Keratinocyte (primary cell): ENCODE measurements around the gene LRP11. TPM values are rescaled to one million over a fixed set of nuclear protein-coding genes. Genes with fewer than 3 reads are reported as not detected.
A peak's percentile ranks its signal among the peaks of the same experiment; 100 is the strongest.
"Not testable (repeated sequence)": the region's sequence is repeated elsewhere in the genome, so short reads cannot be mapped to it uniquely, and the experiment has no call there.

Source experiments
- DNase-seq: peaks from one replicate; pipeline ENCODE4 v3.0.0-alpha.2; 2011; ENCODE audit warnings: low read depth, missing footprints, low spot score
- FAIRE-seq: peaks from 2 replicates; lab custom pipeline; 2011; peaks lifted over from hg19 to GRCh38; lab: Jason Lieb, UNC
- H2AFZ ChIP-seq: 2 replicates; pipeline ENCODE4 v1.6.0; 2012; ENCODE audit warnings: low read length, control low read depth, inconsistent platforms; ENCODE audit not compliant: control insufficient read depth
- H3K27ac ChIP-seq: 2 replicates; pipeline ENCODE4 v1.5.1; 2011; ENCODE audit warnings: low read length; ENCODE audit not compliant: control insufficient read depth, insufficient read depth
- H3K27me3 ChIP-seq: 3 replicates; pipeline ENCODE4 v1.6.0; 2011; ENCODE audit warnings: low read length; ENCODE audit not compliant: control insufficient read depth, insufficient read depth; ENCODE audit errors: extremely low read depth
- H3K36me3 ChIP-seq, 2 experiments: 2 replicates in 1 of 2; 3 replicates in 1 of 2; pipeline ENCODE4 v1.5.1; 2011; ENCODE audit warnings: low read length in 2 of 2, mild to moderate bottlenecking in 1 of 2; ENCODE audit not compliant: control insufficient read depth in 2 of 2, insufficient read depth in 2 of 2; ENCODE audit errors: extremely low read depth in 1 of 2
- H3K4me1 ChIP-seq: 3 replicates; pipeline ENCODE4 v1.5.1; 2011; ENCODE audit warnings: low read length; ENCODE audit not compliant: control insufficient read depth, insufficient read depth; ENCODE audit errors: extremely low read depth
- H3K4me2 ChIP-seq: 3 replicates; pipeline ENCODE4 v1.6.0; 2011; ENCODE audit warnings: low read depth, low read length; ENCODE audit not compliant: control insufficient read depth, insufficient read depth; ENCODE audit errors: extremely low read depth
- H3K4me3 ChIP-seq, 3 experiments: fragments of 200-600 bp in 1 of 3; sonication (generic) in 1 of 3; 2 replicates in 2 of 3; 3 replicates in 1 of 3; pipeline ENCODE4 v1.5.1; 2011 to 2016; ENCODE audit warnings: low read length in 3 of 3, mild to moderate bottlenecking in 3 of 3, control low read depth in 2 of 3, inconsistent platforms in 1 of 3, low read depth in 1 of 3, mixed read lengths in 1 of 3, mixed run types in 1 of 3, moderate library complexity in 1 of 3; ENCODE audit not compliant: control insufficient read depth in 2 of 3, insufficient read depth in 2 of 3; ENCODE audit errors: extremely low read depth in 1 of 3
- H3K79me2 ChIP-seq: 2 replicates; pipeline ENCODE4 v1.6.0; 2012; ENCODE audit warnings: low read length; ENCODE audit not compliant: control insufficient read depth, insufficient read depth
- H3K9ac ChIP-seq: 3 replicates; pipeline ENCODE4 v1.6.0; 2011; ENCODE audit warnings: low read length; ENCODE audit not compliant: control insufficient read depth, insufficient read depth; ENCODE audit errors: extremely low read depth
- H3K9me1 ChIP-seq: 3 replicates; pipeline ENCODE4 v1.6.0; 2011; ENCODE audit warnings: low read length; ENCODE audit not compliant: control insufficient read depth, insufficient read depth; ENCODE audit errors: extremely low read depth
- H3K9me3 ChIP-seq: 2 replicates; pipeline ENCODE4 v1.5.1; 2012; ENCODE audit warnings: low read depth, low read length; ENCODE audit not compliant: control insufficient read depth
- H4K20me1 ChIP-seq: 3 replicates; pipeline ENCODE4 v1.6.0; 2011; ENCODE audit warnings: low read length; ENCODE audit not compliant: control insufficient read depth, insufficient read depth; ENCODE audit errors: extremely low read depth
- CTCF ChIP-seq, 3 experiments: IDR thresholded peaks in 1 of 3; conservative IDR thresholded peaks in 1 of 3; optimal IDR thresholded peaks in 1 of 3; 2 replicates in 2 of 3; 3 replicates in 1 of 3; pipeline versions ENCODE3 to v1.5.1; 2011; ENCODE audit warnings: low read length in 3 of 3, mild to moderate bottlenecking in 3 of 3, moderate library complexity in 2 of 3, control low read depth in 1 of 3, inconsistent platforms in 1 of 3; ENCODE audit not compliant: insufficient read depth in 2 of 3; ENCODE audit errors: extremely low read depth in 1 of 3
- EZH2 ChIP-seq: IDR thresholded peaks from one replicate; pipeline ENCODE4 v1.6.1; 2012; ENCODE audit warnings: inconsistent platforms, mild to moderate bottlenecking, low read length, moderate library complexity
- dilution Hi-C: fragments of 300-500 bp; cut with MboI; formaldehyde crosslinking; loops from one replicate; pipeline ENCODE4 v1.7.0; 2020; ENCODE audit warnings: low sequenced_read_pairs; ENCODE audit not compliant: extremely low pct_ligation_motif_present
- polyA plus RNA-seq, 5 experiments: library from polyadenylated mRNA; depleted of rRNA in 3 of 5; stranded (reverse) in 3 of 5; stranded (forward) in 1 of 5; unstranded in 1 of 5; fragments of >200 nt; gene quantifications; 1 replicate in 1 of 5; 2 replicates in 3 of 5; 3 replicates in 1 of 5; pipeline versions ENCODE4 v1.2.1 to v1.2.3, GENCODE V29; 2011 to 2012; ENCODE audit warnings: missing spikeins in 2 of 5, low read depth in 1 of 5, low replicate concordance in 1 of 5

LRP11 gene
- polyA plus RNA-seq, 1 donor (not counting 4 experiments of a cell fraction or from before 2014, with no cell fraction given): 31.1 TPM

DNA sequence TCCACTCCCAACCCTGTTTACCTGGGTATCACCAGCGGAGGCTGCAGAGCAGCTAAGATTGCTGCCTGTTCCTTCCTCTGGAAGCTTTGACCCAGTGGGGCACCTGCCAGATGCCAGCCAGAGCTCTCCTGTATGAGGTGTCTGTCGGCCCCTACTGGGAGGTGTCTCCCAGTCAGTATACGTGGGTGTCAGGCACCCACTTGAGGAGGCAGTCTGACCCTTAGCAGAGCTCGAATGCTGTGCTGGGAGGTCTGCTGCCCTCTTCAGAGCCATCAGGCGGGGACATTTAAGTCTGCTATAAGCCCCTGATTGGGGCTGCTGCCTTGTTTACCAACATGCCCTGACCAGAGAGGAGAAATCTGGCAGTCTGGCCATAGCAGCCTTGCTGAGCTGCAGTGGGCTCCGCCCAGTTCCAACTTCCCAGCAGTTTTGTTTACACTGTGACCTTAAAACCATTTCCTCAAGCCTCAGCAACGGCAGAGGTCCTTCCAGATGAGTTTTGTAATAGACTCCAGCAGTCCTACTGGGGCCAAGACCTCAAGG, 31.0 kb upstream of the LRP11 start:
- peaks cover 57% of the 10 kb centered on the region for H3K4me1 ChIP-seq
- no peak overlapping the region for H3K27ac ChIP-seq

GRCh38 chr6:149891864-149892263, 27.7 kb upstream of the LRP11 start:
- H3K4me2 ChIP-seq, H3K9ac ChIP-seq, dilution Hi-C loops, H3K9me1 ChIP-seq, H3K27me3 ChIP-seq, FAIRE-seq, DNase-seq, H2AFZ ChIP-seq, H4K20me1 ChIP-seq, H3K27ac ChIP-seq, H3K36me3 ChIP-seq, H3K9me3 ChIP-seq, H3K4me3 ChIP-seq, H3K79me2 ChIP-seq: not testable (repeated sequence)
- H3K4me1 ChIP-seq: peaks cover 62% of the 10 kb centered on the region

More for the DNA sequence above, 31.0 kb upstream of the LRP11 start:
- Histone ChIP-seq H3K36me3 (no peaks in the 10 kb centered on the region), H3K27me3 (no peaks in the 10 kb centered on the region), H2AFZ (no peak overlapping the region), H3K4me2 (peak overlapping the region; percentile 57), H3K9me1 (no peaks in the 10 kb centered on the region), H3K79me2 (no peaks in the 10 kb centered on the region), H4K20me1 (no peaks in the 10 kb centered on the region), H3K9ac (no peak overlapping the region), H3K4me3 (no peak overlapping the region), H3K9me3 (no peaks in the 10 kb centered on the region)
- dilution Hi-C loops: no loop called here
- TF ChIP-seq EZH2 (no peak), CTCF (optimal IDR thresholded peaks at IDR 0.05 in 1 of 3, IDR thresholded peaks at IDR 0.05 in 1 of 3, conservative IDR thresholded peaks at IDR 0.05 in 1 of 3; ENCODE audit: extremely low read depth in 1 of 3, insufficient read depth in 2 of 3, low read length in 3 of 3) (no peak)
- DNase-seq (no peak), FAIRE-seq (no peak)

DNA sequence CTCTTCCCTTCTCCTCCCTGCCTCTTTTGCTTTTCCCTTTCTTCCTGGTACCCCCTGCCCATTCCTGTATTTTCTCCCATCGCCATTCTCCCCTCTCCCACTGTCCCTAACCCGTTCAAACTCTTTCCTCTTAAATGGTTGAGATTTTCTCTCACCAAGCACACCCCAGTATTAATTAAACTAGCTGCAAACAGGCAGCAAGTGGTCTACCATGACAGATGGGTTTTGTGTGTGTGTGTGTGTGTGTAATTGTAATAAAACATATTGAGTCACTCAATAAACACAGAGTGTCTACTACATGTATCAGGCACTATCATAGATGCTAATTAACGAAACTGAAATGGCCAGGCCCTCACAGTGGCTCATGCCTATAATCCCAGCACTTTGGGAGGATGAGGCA, 27.1 kb upstream of the LRP11 start:
- Histone ChIP-seq H2AFZ (peak overlapping the region; percentile 4), H3K9ac (peak overlapping the region; percentile 57), H3K9me3 (no peaks in the 10 kb centered on the region), H3K4me1 (peaks cover 61% of the 10 kb centered on the region), H3K27ac (peak overlapping the region; percentile 91), H3K9me1 (no peaks in the 10 kb centered on the region), H4K20me1 (no peaks in the 10 kb centered on the region), H3K79me2 (no peaks in the 10 kb centered on the region), H3K27me3 (no peaks in the 10 kb centered on the region), H3K4me3 (no peak overlapping the region), H3K4me2 (peak overlapping the region; percentile 91), H3K36me3 (no peaks in the 10 kb centered on the region)
- dilution Hi-C loops: no loop called here
- DNase-seq (no peak), FAIRE-seq (no peak)
- TF ChIP-seq CTCF (optimal IDR thresholded peaks at IDR 0.05 in 1 of 3, IDR thresholded peaks at IDR 0.05 in 1 of 3, conservative IDR thresholded peaks at IDR 0.05 in 1 of 3; ENCODE audit: extremely low read depth in 1 of 3, insufficient read depth in 2 of 3, low read length in 3 of 3): no peak
- no peak for TF ChIP-seq EZH2
